ENCODE data around the gene HMGCS2. TPM values are rescaled to one million over a fixed set of nuclear protein-coding genes. Genes with fewer than 3 reads are reported as not detected.

The HMGCS2 gene
- total RNA-seq, 4 donors from 2014 or later, result 6.4 to 8.1 TPM; not detected in 2

- DNase-seq, result no peak
- Histone ChIP-seq H3K4me1 (peaks cover 35 to 53% of the 10 kb centered on the region in 2 donors), H3K4me3 (replicated peaks in 1 of 3) (no peak overlapping the region), H3K36me3 (no peaks in the 10 kb centered on the region), H3K27ac (peak overlapping the region in 1 of 3 donors; percentile 71), H3K9me3 (no peaks in the 10 kb centered on the region), H3K27me3 (no peaks in the 10 kb centered on the region)
- WGBS, 2 donors, result 94 to 100% methylated on average over 2 of the region's 2 CpGs
- TF ChIP-seq POLR2A (IDR thresholded peaks at IDR 0.05), result no peak
- TF ChIP-seq CTCF (IDR thresholded peaks at IDR 0.05), result no peak
- intact Hi-C loops (cut with DNase I), result no loop called here
Observed at GRCh38 chr1:119772298-119772697, 3.6 kb upstream of the HMGCS2 start.

GRCh38 chr1:119771770-119772169 lies 3.1 kb upstream of the HMGCS2 start:
- 54 to 62% methylated on average over 3 of the region's 3 CpGs for WGBS, 2 donors
- DNase-seq, result no peak
- H3K4me1 ChIP-seq, result peaks cover 36 to 56% of the 10 kb centered on the region in 2 donors
- peak overlapping the region in 2 of 3 donors; percentile 26 to 55 for H3K27ac ChIP-seq
- no peaks in the 10 kb centered on the region for H3K27me3 ChIP-seq
- intact Hi-C loops (cut with DNase I), result no loop called here
- H3K4me3 ChIP-seq (replicated peaks in 1 of 3), result no peak overlapping the region
- H3K9me3 ChIP-seq, result no peaks in the 10 kb centered on the region
- H3K36me3 ChIP-seq, result no peaks in the 10 kb centered on the region
- TF ChIP-seq POLR2A (IDR thresholded peaks at IDR 0.05) (no peak), CTCF (IDR thresholded peaks at IDR 0.05) (no peak)

- H3K27me3 ChIP-seq, result no peaks in the 10 kb centered on the region
- no peaks in the 10 kb centered on the region for H3K9me3 ChIP-seq
- TF ChIP-seq POLR2A (IDR thresholded peaks at IDR 0.05) (no peak), CTCF (IDR thresholded peaks at IDR 0.05) (no peak)
- H3K4me1 ChIP-seq, result peaks cover 43 to 58% of the 10 kb centered on the region in 2 donors
- peak overlapping the region in 1 of 3 donors; percentile 55 for H3K27ac ChIP-seq
- WGBS, 2 donors, result 18 to 19% methylated on average over 2 of the region's 2 CpGs
- H3K36me3 ChIP-seq, result no peaks in the 10 kb centered on the region
- no peak overlapping the region for H3K4me3 ChIP-seq (replicated peaks in 1 of 3)
- DNase-seq, result peak; percentile 63 to 65
- intact Hi-C loops (cut with DNase I), result no loop called here
Observed at GRCh38 chr1:119771016-119771415, 2.3 kb upstream of the HMGCS2 start.

GRCh38 chr1:119767486-119767885 lies 1.2 kb downstream of the HMGCS2 start:
- intact Hi-C loops (cut with DNase I), result no loop called here
- Histone ChIP-seq H3K4me3 (replicated peaks in 1 of 3) (no peak overlapping the region), H3K9me3 (no peaks in the 10 kb centered on the region), H3K36me3 (no peaks in the 10 kb centered on the region), H3K27me3 (no peaks in the 10 kb centered on the region), H3K27ac (no peak overlapping the region), H3K4me1 (peaks cover 27 to 34% of the 10 kb centered on the region in 2 donors)
- 72 to 81% methylated on average over 2 of the region's 2 CpGs for WGBS, 2 donors
- no peak for TF ChIP-seq CTCF (IDR thresholded peaks at IDR 0.05)
- TF ChIP-seq POLR2A (IDR thresholded peaks at IDR 0.05), result no peak
- no peak for DNase-seq

- no peak for DNase-seq
- 68 to 75% methylated on average over 4 of the region's 4 CpGs for WGBS, 2 donors
- no peaks in the 10 kb centered on the region for H3K27me3 ChIP-seq
- TF ChIP-seq CTCF (IDR thresholded peaks at IDR 0.05), result no peak
- no peak for TF ChIP-seq POLR2A (IDR thresholded peaks at IDR 0.05)
- peaks cover 22 to 27% of the 10 kb centered on the region in 2 donors for H3K4me1 ChIP-seq
- H3K36me3 ChIP-seq, result no peaks in the 10 kb centered on the region
- intact Hi-C loops (cut with DNase I), result no loop called here
- no peaks in the 10 kb centered on the region for H3K9me3 ChIP-seq
- peak overlapping the region in 1 of 3 donors; percentile 51 for H3K27ac ChIP-seq
- no peak overlapping the region for H3K4me3 ChIP-seq (replicated peaks in 1 of 3)
Observed at GRCh38 chr1:119766374-119766794, 2.3 kb downstream of the HMGCS2 start.

Data from thyroid gland (tissue), 4 donors.